ENCODE results near the gene MDM2.

- no peak for TF ChIP-seq MAFK (IDR thresholded peaks at IDR 0.05; ENCODE audit: low read depth, low read length)
- no peak for TF ChIP-seq TAF1 (IDR thresholded peaks at IDR 0.05; ENCODE audit: low read depth, low read length)
These were observed 70.3 kb downstream of the MDM2 start for GRCh38 chr12:68878283-68878682.

Measured in H1 (cell line).